Activated CD8-positive, alpha-beta memory T cell treated with anti-CD3 and anti-CD28 coated beads, Interleukin-2, amount 50 U/mL, for 24 hours (primary cell): ENCODE results near the gene ZNF860.

Experiments used
- DNase-seq: peaks from one replicate; pipeline ENCODE4 v3.0.0-alpha.2; 2020; ENCODE audit errors: extremely low read depth

ZNF860 gene

GRCh38 chr3:31981206-31982181 is at the start of gene ZNF860, which contains the start of gene OSBPL10:
Gene ZNF860 (plus strand): TSS chr3:31981750. CDS start chr3:31989080, 7,330 bp downstream.
Gene OSBPL10 (minus strand): TSS chr3:31981262. CDS start chr3:31981179, 83 bp downstream.
- DNase-seq: no peak

- no peak for DNase-seq
Observed at GRCh38 chr3:31932990-31933389, 48.6 kb upstream of the ZNF860 start.

GRCh38 chr3:31934018-31934417 is 47.5 kb upstream of the ZNF860 start:
- no peak for DNase-seq

GRCh38 chr3:31934866-31935265 is 46.7 kb upstream of the ZNF860 start:
- no peak for DNase-seq

- no peak for DNase-seq
Observed at GRCh38 chr3:31936420-31937060, 45.0 kb upstream of the ZNF860 start.

- DNase-seq: no peak
Observed at GRCh38 chr3:31937225-31937624, 44.3 kb upstream of the ZNF860 start.

GRCh38 chr3:31942446-31942845 is 39.1 kb upstream of the ZNF860 start:
- no peak for DNase-seq

GRCh38 chr3:31943041-31943440 is 38.5 kb upstream of the ZNF860 start:
- DNase-seq: no peak

GRCh38 chr3:31945738-31946052 is 35.9 kb upstream of the ZNF860 start:
- no peak for DNase-seq

- DNase-seq: no peak
Observed at GRCh38 chr3:31946484-31947081, 35.0 kb upstream of the ZNF860 start.

- no peak for DNase-seq
Observed at GRCh38 chr3:31947162-31947561, 34.4 kb upstream of the ZNF860 start.

GRCh38 chr3:31947671-31948091 is 33.9 kb upstream of the ZNF860 start:
- no peak for DNase-seq

GRCh38 chr3:31948280-31948679 is 33.3 kb upstream of the ZNF860 start:
- DNase-seq: no peak

- DNase-seq: no peak
Observed at GRCh38 chr3:31952205-31952604, 29.3 kb upstream of the ZNF860 start.

- no peak for DNase-seq
Observed at GRCh38 chr3:31953091-31953490, 28.5 kb upstream of the ZNF860 start.

GRCh38 chr3:31953636-31954035 is 27.9 kb upstream of the ZNF860 start:
- DNase-seq: no peak

- no peak for DNase-seq
Observed at GRCh38 chr3:31955581-31955980, 26.0 kb upstream of the ZNF860 start.

- DNase-seq: no peak
Observed at GRCh38 chr3:31957106-31957505, 24.4 kb upstream of the ZNF860 start.

GRCh38 chr3:31958701-31959152 is 22.8 kb upstream of the ZNF860 start:
- DNase-seq: no peak

- no peak for DNase-seq
Observed at GRCh38 chr3:31959251-31959650, 22.3 kb upstream of the ZNF860 start.

GRCh38 chr3:31959951-31960792 is 21.4 kb upstream of the ZNF860 start:
- DNase-seq: no peak
